GM18520 (cell line): Measurements from ENCODE around the gene AIG1.

Experiments
- ATAC-seq: cut with Tn5 transposase; IDR thresholded peaks from one replicate; pipeline ENCODE4 v1.9.1; 2021; ENCODE audit not compliant: unreplicated experiment

The AIG1 gene

DNA sequence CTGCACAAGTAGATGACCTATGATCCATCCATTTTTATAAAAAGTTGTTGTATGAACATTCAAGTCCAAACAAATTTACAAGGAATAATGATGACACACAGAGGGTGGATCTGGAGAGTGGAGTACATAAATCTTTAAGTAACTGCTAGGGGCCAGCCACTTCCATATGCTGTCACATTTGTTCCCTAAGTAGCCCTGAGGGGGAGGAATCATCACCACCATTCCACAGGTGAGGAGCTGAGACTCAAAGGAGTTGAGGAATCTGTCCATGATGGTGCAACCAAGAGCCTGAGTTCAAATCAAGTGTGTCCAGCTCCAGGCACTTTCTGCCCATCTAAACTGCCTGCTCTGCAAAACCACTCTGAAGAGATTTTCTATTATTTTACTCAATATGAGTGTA lies 132.1 kb downstream of the AIG1 start:
- no peak for ATAC-seq

DNA sequence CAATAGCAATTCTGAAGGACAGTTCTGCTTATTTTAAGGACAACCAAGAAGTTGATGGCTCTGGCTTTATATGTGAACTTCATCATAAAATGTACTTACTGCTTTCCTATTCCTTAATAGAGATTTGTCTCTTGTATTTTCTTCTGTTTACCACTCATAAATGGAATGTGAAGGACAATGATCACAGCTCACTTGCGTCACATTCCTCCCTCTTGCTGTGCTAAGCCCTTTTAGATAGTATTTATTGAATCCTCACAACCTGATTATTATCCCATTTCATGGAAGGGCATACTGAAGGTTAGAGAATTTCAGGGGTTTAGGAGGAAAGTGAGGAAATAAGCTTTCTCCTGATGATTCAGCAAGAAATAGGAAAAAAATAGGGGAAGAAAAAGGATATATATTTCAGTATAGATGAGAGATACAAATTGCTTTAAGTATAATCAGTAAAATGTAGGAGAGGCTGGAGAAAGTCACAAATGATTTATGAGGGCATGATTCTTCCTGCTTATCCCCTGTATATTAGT lies 132.9 kb downstream of the AIG1 start:
- no peak for ATAC-seq

DNA sequence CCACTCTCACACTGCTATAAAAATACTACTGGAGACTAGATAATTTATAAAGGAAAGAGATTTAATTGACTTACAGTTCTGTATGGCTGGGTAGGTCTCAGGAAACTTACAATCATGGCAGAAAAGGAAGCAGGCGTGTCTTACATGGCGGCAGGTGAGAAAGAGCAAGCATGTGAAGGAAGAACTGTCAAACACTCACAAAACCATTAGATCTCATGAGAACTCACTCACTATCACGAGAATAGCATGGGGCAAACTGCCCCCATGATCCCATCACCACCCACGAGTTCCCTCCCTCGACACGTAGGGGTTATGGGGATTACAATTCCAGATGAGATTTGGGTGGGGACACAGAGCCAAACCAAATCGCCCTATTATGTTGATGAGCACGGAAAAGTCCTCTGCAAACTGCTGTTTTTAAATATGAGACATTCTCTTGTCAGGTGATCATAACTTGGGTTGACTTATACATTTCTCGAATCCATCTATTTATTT lies 133.5 kb downstream of the AIG1 start:
- no peak for ATAC-seq

DNA sequence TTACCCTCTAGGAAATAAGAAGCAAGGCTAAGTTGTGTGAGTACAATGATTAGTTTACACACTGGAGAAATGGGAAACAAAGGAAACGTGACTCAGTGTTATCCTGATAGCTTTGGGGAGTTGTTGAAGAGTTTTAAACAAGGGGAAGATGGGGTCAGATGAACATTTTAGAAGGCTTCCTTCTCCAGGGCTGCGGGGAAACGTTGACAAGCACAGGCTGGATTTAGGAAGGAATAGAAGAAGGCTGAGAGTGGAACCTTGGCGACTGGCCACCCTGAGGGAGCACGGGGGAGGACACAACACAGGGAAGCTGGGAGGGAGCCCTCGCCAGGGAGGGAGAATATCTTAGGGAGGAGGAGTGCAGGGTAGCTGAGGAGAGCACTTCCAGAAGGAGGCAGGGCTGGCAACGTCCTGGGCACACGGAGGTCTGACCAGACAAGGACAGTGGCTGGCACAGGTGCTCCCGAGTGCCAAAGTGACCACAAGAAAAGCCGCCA lies 134.7 kb downstream of the AIG1 start:
- no peak for ATAC-seq

DNA sequence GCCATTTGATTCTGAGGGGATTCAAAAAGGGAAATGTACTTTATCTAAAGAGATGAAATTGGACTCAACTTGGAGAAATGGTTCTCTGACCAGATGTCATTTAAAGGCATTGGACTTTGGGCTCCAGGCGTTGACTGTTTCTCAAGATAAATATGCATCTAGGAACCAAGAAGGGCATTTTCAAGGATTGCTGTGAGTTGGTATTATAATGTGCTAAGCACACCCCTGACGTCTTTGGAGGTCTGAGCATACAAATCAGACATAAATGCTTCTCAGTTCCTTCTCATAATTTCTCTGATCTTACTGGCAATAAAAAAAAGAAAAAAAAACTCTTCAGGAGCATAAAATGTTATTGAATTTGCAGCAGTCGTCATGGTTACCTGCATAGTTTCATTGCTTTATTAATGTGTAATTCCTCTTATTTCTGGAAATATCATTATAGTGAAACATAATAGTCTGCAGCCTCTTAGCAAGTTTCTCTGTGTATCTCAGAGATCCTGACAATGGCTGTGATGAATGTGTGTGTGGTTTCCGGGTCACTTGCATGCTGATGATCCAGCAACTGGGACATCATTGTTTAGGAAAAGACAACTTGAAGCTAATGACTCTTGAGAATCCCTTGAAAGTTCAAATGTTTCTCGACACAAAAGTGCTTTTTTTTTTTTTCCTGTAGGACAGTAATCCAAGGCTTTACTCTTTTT lies 136.0 kb downstream of the AIG1 start:
- ATAC-seq, result no peak

DNA sequence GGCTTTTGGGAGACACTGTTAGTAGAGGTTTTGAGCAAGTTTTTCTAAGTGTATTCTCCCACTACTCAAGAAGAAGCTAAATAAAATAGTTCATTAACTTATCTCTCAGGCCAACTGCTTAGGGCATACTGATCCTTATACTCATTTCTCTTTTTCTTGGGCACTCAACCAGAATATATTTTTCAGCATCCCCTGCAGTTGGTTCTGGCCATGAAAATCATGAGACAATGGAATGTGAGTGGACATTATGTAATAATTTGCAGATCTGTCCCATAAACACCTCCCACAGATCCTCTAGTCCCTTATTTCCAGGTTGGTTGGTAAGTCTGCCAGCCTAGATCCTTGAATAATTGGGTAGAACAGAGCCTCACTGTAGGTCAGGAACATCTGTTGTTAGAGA lies 136.7 kb downstream of the AIG1 start:
- no peak for ATAC-seq

DNA sequence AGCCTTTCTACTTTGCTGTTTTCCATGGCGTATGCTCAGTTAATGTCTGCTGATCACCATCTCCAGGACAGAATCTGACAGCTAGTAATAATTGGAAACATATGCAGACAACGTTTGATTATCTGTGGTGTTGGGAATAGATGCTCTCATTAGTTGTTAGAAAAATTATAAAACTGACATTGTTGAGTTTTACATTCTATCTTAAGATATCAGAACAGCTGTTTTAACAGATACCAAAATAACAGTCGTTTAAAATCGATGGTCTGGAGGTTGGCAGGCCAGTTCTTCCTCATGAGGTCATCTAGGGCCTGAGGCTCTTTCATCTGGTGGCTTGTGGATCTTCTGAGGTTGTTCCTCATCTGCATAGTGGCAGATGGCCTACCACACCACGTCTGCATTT lies 137.6 kb downstream of the AIG1 start:
- no peak for ATAC-seq

DNA sequence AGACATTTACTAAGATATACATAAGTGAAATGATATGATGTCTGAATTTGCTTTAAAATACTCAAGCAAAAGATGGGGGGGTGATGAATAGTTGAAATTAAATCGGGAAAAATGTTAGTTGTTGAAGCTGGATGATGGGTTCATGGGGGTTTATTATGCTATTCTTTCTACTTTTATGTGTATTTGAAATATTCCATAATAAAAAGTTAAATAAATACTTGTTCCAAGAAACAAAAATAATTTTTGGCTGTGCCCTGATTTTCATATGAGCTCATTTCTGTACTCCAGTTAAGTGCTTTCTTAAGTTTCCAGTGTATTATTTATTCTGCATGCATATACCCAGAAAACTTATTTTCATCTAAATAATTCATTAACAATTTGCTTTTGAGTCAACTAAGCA lies 138.6 kb downstream of the AIG1 start:
- ATAC-seq, result no peak

DNA sequence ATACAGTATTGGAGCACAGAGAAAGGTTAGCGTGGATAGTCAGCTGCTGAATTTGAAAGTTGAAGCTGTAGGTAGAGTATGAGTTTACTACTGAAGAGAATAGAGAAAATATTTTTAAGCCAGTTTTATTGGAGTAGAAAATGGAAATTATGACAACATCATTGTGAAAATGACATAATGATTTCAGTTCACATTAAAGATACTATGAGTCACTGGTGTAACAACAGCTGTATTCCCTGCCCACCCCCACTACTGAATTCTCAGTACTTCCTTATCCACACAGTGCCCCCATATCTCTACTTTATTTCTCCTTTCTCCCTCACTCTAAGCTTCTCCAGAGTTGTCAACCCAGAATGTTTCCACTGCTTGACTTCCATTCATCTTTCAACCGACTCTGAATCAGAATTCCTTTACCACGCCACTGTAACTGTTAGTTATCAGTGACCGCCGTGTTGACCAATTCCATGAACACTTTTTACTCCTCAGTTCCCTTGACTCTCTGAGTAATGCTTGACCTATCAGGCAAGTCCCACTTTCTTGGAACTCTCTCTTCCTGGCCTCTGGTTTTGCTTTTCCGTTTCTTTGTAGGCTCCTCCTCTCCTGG lies 139.6 kb downstream of the AIG1 start:
- ATAC-seq, result no peak

DNA sequence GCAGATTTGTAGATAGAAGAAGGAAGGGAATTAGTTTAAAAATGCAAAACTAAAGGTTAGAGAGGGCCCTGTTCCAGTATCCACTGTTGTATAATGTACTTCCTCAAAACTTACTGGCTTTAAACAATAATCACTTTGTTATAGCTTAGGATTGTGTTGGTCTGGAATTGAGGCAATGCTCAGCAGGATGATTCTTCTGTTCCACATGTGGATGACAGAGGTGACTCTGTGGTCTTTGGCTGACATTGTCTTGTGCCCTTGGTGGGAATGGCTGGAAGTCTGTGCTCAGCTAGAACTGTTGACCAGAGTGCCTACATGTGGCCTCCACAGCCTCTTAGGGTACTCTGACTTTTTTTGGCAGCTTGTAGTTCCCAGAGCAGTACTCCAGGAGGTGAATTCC lies 143.4 kb downstream of the AIG1 start:
- ATAC-seq, result no peak

DNA sequence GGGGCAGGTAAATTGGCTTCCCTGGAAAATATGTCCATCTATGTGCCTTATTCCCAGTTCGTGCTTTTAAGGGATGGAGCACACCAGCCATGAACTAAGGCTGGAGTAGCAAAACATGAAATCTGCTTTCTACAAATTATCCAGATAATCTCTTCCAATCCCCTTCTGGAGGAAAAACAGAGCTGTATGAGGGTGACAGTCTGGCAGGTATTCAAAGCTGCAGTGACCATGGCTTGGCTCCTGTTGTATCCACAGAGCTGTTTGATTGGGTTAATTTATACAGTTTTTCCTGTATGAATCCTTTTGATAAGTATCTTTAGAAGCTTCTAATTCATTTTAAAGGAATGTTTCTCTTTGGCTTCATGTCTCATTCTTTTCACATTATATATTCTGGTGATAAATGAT lies 144.4 kb downstream of the AIG1 start:
- no peak for ATAC-seq

DNA sequence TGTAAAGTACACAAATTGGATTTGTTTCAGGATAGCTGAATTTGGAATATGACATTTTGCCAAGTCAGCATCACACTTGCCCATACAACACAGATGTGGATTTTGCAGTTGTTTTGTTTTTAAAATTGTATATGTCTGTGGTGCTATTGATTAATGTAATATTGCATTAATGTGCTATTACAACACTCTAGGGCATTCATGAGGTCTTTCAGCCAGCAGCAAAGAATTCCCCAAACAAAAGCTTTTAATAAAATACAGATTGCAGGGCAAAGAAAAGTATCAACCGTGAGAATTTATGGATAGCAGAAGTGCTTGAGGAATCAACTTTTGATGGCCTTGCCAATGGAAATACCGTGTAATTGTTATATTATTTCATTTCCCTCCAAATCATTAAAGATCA lies 144.9 kb downstream of the AIG1 start:
- ATAC-seq, result no peak

DNA sequence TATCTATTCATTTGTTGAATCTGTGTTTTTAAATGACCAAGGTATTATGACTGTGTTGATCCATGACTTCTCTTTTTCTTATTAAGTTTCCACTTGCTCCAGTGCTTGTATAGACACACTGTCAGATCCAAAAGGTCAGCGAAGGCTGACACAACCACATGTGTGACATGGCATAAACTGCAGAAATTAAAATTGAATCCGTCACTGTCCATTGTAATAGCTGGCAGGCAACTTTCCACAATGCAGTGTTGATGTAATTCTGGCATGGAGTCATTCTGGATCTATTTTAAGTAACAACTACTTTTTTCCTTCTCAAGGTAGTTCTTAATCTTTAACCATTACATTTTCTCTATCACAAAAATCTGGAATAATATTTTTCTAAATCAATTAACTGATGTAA lies 145.3 kb downstream of the AIG1 start:
- no peak for ATAC-seq

DNA sequence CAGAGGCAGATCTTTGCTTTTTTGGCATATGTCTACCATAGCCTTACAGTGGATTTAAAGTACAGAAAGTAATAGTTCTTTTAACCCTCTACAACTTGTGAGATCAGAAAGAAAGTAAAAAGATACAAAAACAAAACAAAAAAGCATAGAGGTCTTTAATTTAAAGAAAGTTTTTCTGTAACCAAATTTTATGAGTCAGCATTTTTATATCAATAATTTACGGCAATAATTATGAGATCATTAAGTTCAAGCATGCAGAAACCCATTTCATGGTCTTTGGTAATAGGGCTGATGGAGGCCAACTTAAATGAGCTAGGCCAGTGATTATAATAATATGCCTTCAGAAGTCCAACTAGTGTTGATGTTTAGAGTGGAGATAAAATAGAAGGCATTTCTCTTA lies 145.9 kb downstream of the AIG1 start:
- ATAC-seq, result no peak

DNA sequence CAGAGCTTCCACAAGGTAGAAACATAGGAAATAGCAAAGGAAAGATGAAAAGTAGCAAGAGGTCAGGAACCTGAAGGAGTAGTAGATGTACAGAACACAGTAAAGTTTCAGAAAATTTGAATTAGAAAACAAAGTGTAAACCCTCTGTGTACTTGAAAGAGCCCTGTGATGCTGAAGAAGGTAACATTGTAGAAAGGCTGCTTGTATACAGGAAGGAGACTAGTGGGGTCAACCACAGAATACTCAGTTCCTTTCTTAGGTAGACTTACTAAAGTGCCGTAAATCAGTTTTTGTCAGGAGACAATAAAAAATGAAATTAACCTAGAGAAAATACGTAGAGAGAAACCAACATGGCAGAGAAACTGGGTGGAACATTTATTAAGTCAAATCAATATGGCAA lies 149.7 kb downstream of the AIG1 start:
- ATAC-seq, result no peak

DNA sequence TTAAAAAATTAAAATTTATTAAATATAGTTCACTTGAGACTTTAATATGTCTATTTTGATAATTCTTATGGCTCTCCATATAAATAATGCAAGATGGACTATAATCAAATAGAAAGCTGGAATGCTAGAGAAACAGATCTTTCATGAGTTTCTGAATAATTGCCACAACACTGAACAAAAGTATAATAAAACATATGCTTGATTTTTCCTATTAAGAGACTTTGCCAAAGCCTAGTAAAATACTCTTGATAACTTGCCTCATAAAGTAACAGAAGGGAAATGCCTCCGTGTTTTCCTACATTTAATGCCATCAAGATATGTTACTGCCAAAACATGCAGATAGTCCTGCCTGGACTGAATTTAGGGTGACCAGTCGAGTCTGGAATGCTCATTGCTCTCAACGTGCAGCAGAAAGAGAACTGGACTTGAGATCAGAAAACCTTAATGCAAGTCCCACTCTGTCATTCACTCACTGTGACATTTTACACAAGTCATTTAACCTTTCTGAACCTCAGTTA lies 153.2 kb downstream of the AIG1 start:
- no peak for ATAC-seq

DNA sequence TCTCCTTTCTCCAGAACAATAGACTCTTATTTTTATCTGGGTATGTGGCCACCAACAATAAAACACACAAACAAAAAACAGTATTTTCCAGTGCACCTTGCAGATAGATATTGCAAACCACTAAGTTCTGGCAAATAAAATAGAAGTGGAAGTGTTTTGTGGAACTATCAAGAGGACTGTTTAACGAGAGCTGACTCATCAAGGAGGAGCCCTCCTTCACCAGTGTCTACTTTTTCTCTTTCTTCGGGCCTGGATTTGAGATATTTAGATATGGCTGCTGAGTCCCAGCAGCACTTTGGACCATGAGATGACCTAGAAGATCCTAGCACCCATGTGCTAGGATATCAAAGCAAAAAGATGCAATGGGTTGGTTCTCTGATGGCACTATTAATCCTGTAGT lies 154.7 kb downstream of the AIG1 start:
- ATAC-seq, result no peak

DNA sequence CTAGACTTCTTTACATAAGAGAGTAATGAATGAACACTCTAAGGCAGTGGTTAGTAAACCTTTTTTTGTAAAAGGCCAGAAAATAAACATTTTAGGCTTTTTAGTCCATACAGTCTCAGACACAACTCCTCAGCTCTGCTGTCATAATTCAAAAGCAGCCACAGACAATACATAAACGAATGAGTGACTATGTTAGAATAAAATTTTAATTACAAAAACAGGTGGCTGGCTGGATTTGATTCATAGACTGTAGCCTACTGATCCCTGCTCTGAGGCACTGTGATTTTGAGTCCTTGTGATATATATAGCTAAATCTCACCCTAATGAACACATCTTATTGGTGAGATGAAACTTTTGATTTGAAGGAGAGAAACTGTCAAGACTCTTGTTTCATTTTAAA lies 155.1 kb downstream of the AIG1 start:
- ATAC-seq, result no peak

DNA sequence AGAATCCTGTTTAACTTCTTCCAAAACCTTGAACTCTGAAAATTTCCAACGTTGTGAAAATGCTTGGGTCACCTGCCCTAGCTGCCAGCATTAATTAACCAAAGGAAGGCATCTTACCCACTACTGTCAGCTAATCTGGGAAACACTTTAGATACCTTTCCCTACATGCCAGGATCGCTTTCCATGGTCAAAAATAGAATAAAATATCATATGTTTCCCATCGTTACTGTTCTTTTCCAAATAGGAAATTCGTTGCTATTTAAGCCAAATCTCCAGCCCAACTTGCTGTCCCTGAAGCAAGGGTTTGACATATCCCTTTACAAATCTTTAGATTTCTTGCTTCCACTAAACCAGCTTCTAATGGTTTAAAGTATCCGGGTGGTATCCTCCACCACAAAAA lies 157.5 kb downstream of the AIG1 start:
- no peak for ATAC-seq

DNA sequence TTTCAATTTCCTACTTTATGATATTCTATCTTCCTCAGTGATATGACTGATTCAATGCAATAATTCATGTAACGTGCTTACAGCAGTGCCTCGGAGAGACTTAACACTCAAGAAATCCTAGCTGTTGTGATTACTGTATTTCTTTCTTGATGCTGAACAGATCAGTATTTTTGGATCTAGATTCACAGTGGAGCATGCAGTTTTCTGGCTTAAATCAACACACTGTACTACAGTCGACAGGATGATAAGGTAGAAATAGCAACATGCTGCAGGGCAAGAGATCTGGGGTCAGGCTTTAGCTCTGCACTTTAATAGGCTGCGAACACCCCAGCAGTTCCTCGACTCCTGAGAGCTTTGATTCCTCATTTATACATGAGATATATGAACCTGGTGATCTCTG lies 161.0 kb downstream of the AIG1 start:
- ATAC-seq, result no peak

DNA sequence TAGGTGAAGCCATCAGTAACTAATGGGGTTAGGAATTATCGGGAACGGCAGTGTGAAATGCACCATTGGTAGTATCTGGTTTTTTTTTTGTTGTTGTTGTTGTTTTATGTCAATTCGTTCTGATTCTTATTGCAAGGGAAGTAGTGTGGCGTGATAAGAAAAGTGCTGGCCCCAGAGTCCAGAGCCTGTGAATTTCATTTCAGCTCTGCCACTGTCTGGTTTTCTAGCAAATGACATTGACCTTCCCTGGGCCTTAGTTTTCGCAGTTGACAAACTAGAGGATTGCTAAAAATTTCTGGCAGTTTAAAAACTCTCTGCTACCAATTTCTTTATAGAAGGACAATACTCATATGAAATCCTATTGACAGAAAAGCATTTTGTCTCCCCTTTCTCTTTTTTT lies 161.6 kb downstream of the AIG1 start:
- ATAC-seq, result no peak

DNA sequence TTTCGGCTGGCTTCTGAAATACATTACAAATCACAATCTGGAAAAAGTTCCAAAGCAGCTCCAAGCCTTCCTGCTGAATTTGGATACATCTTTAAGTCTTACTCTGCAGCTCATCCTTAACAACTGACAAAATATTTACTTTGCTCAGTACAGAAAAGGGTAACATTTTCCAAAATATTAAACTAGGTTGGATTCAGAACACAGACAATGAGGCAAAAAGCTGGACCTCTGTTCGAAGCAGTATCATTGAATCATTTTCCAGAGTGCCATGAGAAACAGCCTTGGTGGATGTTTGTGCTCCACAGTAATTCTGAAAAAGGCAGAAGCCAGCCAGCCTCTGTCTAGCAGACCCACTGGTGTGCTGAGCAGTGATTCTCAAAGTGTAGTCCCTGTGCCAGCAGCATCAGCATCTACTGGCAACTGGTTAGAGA lies 162.1 kb downstream of the AIG1 start:
- no peak for ATAC-seq
